H1 (cell line): Measurements from ENCODE around the gene UBASH3B. TPM values are rescaled to one million over a fixed set of nuclear protein-coding genes. Genes with fewer than 3 reads are reported as not detected.

Experiments used
- HDAC2 ChIP-seq, 2 experiments: fragments of 300-600 bp in 1 of 2; sonication (generic) in 1 of 2; IDR thresholded peaks; 2 replicates each; pipeline ENCODE4 v1.6.1; 2011 to 2012; ENCODE audit warnings: low read depth in 2 of 2, low read length in 2 of 2, mild to moderate bottlenecking in 2 of 2, moderate library complexity in 2 of 2, borderline replicate concordance in 1 of 2, inconsistent platforms in 1 of 2
- POU5F1 ChIP-seq: IDR thresholded peaks from 2 replicates; pipeline ENCODE4 v1.6.1; 2011; ENCODE audit warnings: low read depth, mild to moderate bottlenecking, low read length, moderate library complexity
- SRF ChIP-seq: IDR thresholded peaks from 2 replicates; pipeline ENCODE4 v1.6.1; 2011; ENCODE audit warnings: mild to moderate bottlenecking, low read depth, low read length, moderate library complexity
- SUZ12 ChIP-seq: fragments of 200-600 bp; sonication (generic); IDR thresholded peaks from 2 replicates; pipeline ENCODE4 v1.6.1; 2012; ENCODE audit warnings: mild to moderate bottlenecking, inconsistent platforms, low read length, moderate library complexity, mixed read lengths
- polyA plus RNA-seq, 7 experiments: library from polyadenylated mRNA; depleted of rRNA in 3 of 7; stranded (reverse) in 5 of 7; unstranded in 2 of 7; fragments of >200 nt in 5 of 7; fragments of 200-250 nt in 2 of 7; gene quantifications; 1 replicate in 5 of 7; 2 replicates in 1 of 7; 4 replicates in 1 of 7; pipeline versions ENCODE4 v1.2.1 to v1.2.3, GENCODE V29; 2011 to 2013; ENCODE audit warnings: missing spikeins in 2 of 7, mixed read lengths in 2 of 7
- total RNA-seq: library from RNA; stranded (reverse); fragmentation: NEBNext Ultra II Directional; extraction: Animal tissue kit (Norgen Biotek cat#: 25700); gene quantifications from 2 replicates; pipeline ENCODE4 v1.2.1, GENCODE V29; 2021

UBASH3B gene
- total and polyA plus RNA-seq, 2 of the 8 experiments (the other 6 are each of a cell fraction or from before 2014, with no cell fraction given): 7.5 to 9.5 TPM

DNA sequence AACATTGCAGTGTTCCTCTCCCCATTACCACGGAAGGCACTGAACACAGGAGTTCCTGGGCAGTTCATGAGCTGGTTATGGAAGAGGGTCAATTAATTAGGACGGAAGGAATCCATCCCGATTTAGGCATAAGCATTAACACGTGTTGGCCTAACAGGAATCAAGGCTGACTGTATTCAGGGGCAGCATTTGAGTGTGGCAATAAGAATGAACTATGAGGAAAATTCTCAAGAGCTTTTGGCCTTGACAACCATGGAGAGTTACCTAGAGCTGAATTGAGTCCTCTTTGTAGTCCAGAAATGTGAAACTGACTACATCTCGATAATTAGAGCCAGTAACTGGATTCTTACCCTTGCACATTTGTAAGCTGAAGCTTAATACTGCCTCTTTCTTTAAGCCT, 100.4 kb downstream of the UBASH3B start (continued):
- TF ChIP-seq HDAC2 (IDR thresholded peaks at IDR 0.05; ENCODE audit: borderline replicate concordance in 1 of 2, low read depth in 2 of 2, low read length in 2 of 2) (no peak), SRF (no peak), SUZ12 (no peak), POU5F1 (no peak)
